ENCODE data around the gene PDGFB.

PDGFB gene

DNA sequence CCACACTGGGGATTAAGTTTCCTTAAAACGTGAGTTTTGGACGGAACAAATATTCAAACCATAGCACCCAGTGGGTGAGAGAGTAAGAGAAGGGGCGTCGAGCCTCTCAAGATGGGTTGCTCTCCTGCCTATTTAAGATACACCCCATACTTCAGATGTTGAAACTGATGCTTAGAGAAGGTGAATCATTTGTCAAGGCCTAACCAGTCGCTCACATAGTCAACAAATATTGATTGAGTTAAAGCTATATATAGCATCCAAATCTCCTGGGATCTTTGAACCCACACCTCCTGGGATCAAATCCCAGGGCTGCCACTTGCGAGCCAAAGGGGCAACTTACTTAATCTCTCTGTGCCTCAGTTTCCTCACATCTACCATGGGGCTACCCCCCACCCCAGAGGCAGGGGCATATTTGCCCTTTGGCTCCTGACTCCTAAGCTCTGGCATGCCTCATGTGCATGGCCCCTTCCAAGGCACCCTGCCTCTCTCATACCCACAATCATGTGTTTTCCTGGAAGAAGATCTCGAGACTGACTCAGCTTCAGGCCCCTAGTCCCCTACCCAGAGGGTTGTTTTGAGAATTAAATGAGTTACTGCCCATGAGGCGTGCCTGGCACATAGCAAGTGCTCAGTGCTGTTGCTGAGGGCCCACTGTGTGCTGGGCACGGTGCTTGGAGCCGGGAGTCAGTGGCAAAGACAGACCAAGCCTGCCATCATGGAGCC is 19.0 kb upstream of the PDGFB start:
- no peaks in the 10 kb centered on the region for H3K36me3 ChIP-seq (ENCODE audit: insufficient read depth, low read length)
- no peak overlapping the region for H3K9ac ChIP-seq (ENCODE audit: insufficient read length)
- no peaks in the 10 kb centered on the region for H3K9me3 ChIP-seq (ENCODE audit: low read depth, low read length)
- no peak overlapping the region for H3K4me3 ChIP-seq
- TF ChIP-seq POLR2AphosphoS5 (IDR thresholded peaks at IDR 0.05; ENCODE audit: borderline replicate concordance, low read depth, low read length) (no peak), FOXP2 (optimal IDR thresholded peaks at IDR 0.05; ENCODE audit: control extremely low read depth, extremely low read length, insufficient read depth) (no peak), EZH2 (IDR thresholded peaks at IDR 0.05) (no peak)
- H3K27ac ChIP-seq: no peak overlapping the region
- DNase-seq (ENCODE audit: low read depth, low spot score): no peak

DNA sequence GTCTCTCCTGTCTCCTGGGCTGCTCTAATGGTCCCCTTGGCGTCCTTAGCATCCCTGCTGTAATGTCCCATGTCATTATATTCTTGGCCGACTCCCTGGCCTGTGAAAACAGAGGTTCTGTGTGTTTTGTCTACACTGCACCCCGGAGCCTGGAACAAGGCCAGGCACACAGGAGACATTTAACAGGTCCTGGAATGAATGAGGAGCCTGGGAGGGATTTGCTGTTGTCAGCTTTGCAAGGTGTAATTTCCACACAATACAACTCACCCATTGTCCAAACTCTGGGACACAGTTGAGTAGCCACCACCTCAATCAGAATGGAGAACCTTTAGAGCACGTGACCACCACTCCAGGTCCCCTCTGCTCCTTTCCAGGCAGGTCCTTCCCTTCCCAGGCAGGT is 14.9 kb upstream of the PDGFB start:
- Histone ChIP-seq H3K9me3 (ENCODE audit: low read depth, low read length) (no peaks in the 10 kb centered on the region), H3K9ac (ENCODE audit: insufficient read length) (no peak overlapping the region), H3K4me3 (no peak overlapping the region), H3K27ac (no peak overlapping the region), H3K36me3 (ENCODE audit: insufficient read depth, low read length) (no peaks in the 10 kb centered on the region)
- DNase-seq (ENCODE audit: low read depth, low spot score): no peak
- TF ChIP-seq POLR2AphosphoS5 (IDR thresholded peaks at IDR 0.05; ENCODE audit: borderline replicate concordance, low read depth, low read length): no peak
- TF ChIP-seq EZH2 (IDR thresholded peaks at IDR 0.05): no peak
- TF ChIP-seq FOXP2 (optimal IDR thresholded peaks at IDR 0.05; ENCODE audit: control extremely low read depth, extremely low read length, insufficient read depth): no peak

DNA sequence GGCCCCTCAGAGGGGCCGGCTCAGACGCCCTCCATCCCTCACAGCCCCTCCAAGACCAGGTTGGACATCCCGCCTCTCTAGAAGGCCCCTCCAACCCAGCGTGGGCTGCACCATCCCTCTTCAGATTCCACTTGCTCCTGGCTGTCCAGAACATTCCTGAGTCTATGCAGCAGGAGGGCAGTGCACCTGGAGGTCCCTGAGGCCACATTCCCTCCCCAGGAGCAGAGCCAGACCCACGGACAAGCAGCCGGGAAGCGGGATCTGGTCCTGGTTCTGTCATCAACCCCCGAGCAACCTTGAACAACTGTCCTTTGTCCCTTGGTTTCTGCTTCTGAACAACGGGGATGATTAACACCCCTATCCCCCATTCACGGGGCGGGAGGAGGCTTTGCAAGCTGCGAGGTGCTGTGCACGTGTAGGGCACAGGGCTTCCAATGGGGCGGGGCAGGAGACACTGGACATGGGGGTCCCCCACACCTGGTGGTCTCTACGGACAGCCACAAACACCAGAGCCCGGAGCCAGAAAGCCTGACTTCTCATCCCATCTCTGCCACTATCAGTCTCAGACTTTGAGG is 13.2 kb upstream of the PDGFB start:
- TF ChIP-seq FOXP2 (optimal IDR thresholded peaks at IDR 0.05; ENCODE audit: control extremely low read depth, extremely low read length, insufficient read depth): no peak
- no peak for TF ChIP-seq POLR2AphosphoS5 (IDR thresholded peaks at IDR 0.05; ENCODE audit: borderline replicate concordance, low read depth, low read length)
- TF ChIP-seq EZH2 (IDR thresholded peaks at IDR 0.05): no peak
- Histone ChIP-seq H3K36me3 (ENCODE audit: insufficient read depth, low read length) (no peaks in the 10 kb centered on the region), H3K4me3 (no peak overlapping the region), H3K27ac (no peak overlapping the region), H3K9me3 (ENCODE audit: low read depth, low read length) (no peaks in the 10 kb centered on the region), H3K9ac (ENCODE audit: insufficient read length) (no peak overlapping the region)
- no peak for DNase-seq (ENCODE audit: low read depth, low spot score)

DNA sequence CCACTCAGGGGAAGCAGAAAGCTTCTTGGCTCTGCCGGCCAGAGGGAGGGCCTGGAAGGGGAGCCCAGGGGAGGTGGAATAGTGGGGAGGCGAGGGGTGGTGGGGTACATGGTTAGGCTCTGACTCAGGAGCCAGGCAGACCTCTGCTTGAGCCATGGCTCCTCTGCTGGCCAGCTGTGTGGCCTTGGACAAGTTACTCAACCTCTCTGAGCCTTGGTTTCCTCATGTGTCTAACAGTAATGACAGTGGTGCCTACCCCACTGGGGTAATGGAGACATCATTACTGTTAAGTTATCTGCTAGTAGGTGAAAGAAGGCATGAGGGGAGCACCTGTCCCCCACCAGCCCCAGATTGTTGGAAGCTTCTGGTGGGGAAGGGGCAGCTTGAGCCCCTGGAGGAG is 12.2 kb upstream of the PDGFB start:
- H3K9me3 ChIP-seq (ENCODE audit: low read depth, low read length): no peaks in the 10 kb centered on the region
- no peak overlapping the region for H3K4me3 ChIP-seq
- no peaks in the 10 kb centered on the region for H3K36me3 ChIP-seq (ENCODE audit: insufficient read depth, low read length)
- H3K27ac ChIP-seq: no peak overlapping the region
- no peak for TF ChIP-seq POLR2AphosphoS5 (IDR thresholded peaks at IDR 0.05; ENCODE audit: borderline replicate concordance, low read depth, low read length)
- no peak for TF ChIP-seq FOXP2 (optimal IDR thresholded peaks at IDR 0.05; ENCODE audit: control extremely low read depth, extremely low read length, insufficient read depth)
- TF ChIP-seq EZH2 (IDR thresholded peaks at IDR 0.05): no peak
- H3K9ac ChIP-seq (ENCODE audit: insufficient read length): no peak overlapping the region
- DNase-seq (ENCODE audit: low read depth, low spot score): no peak

DNA sequence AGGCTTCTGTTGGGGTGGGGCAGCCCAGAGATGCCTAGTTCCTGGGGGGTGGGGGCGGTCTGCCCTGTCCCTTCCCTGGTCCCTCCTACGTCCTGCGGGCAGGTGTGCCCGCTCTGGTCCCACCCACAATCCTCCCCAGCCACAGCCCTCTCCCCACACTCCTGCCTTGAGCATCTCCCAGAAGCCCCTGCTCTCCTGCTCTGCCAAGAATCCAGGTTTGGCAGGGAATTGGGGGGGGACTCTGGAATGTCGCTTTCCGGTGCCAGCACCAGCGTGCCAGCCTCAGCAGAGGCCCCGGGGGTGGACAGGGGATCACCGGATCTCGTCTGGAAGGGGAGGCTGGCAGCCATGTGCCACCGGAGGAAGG is 11.4 kb upstream of the PDGFB start:
- DNase-seq (ENCODE audit: low read depth, low spot score): no peak
- H3K9ac ChIP-seq (ENCODE audit: insufficient read length): no peak overlapping the region
- no peaks in the 10 kb centered on the region for H3K9me3 ChIP-seq (ENCODE audit: low read depth, low read length)
- no peak overlapping the region for H3K27ac ChIP-seq
- TF ChIP-seq FOXP2 (optimal IDR thresholded peaks at IDR 0.05; ENCODE audit: control extremely low read depth, extremely low read length, insufficient read depth) (no peak), POLR2AphosphoS5 (IDR thresholded peaks at IDR 0.05; ENCODE audit: borderline replicate concordance, low read depth, low read length) (no peak), EZH2 (IDR thresholded peaks at IDR 0.05) (no peak)
- no peak overlapping the region for H3K4me3 ChIP-seq
- H3K36me3 ChIP-seq (ENCODE audit: insufficient read depth, low read length): no peaks in the 10 kb centered on the region

DNA sequence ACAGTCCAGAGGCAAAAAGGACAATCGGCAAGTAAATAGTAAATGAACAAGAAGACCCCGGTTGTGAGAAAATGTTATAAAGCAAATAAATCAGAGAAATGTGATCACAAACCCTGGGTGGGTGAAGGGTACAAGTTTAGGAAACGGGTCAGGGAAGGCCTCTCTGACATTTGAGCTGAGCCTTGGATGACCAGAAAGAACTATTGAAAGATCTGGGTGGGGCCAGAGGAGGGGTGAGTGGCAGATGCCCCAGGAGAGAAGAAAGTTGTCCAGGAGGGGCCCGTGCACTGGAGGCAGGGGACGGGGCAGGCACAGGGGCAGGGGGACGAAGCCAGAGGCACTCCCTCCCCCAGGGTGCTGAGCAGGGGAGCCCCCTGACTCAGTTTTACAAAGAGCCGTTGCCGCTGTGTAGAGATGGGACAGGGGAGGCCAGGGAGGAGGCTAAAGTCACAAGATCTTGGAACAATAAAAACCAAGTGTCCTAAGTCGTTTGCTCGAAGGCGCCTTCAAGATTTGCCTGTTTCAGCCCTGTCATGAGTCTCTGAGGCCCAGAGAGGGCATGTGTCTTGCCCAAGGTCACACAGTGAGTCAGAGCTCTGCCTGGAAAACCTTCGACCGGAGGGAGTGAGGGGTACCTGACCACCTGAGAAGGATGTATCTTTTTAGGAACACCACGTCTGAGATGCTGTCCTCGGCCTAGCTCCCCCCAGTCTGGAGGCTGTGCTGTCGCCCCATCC is 10.8 kb upstream of the PDGFB start:
- TF ChIP-seq POLR2AphosphoS5 (IDR thresholded peaks at IDR 0.05; ENCODE audit: borderline replicate concordance, low read depth, low read length) (no peak), FOXP2 (optimal IDR thresholded peaks at IDR 0.05; ENCODE audit: control extremely low read depth, extremely low read length, insufficient read depth) (no peak), EZH2 (IDR thresholded peaks at IDR 0.05) (no peak)
- no peaks in the 10 kb centered on the region for H3K9me3 ChIP-seq (ENCODE audit: low read depth, low read length)
- no peak overlapping the region for H3K9ac ChIP-seq (ENCODE audit: insufficient read length)
- H3K27ac ChIP-seq: no peak overlapping the region
- H3K36me3 ChIP-seq (ENCODE audit: insufficient read depth, low read length): no peaks in the 10 kb centered on the region
- H3K4me3 ChIP-seq: no peak overlapping the region
- no peak for DNase-seq (ENCODE audit: low read depth, low spot score)

DNA sequence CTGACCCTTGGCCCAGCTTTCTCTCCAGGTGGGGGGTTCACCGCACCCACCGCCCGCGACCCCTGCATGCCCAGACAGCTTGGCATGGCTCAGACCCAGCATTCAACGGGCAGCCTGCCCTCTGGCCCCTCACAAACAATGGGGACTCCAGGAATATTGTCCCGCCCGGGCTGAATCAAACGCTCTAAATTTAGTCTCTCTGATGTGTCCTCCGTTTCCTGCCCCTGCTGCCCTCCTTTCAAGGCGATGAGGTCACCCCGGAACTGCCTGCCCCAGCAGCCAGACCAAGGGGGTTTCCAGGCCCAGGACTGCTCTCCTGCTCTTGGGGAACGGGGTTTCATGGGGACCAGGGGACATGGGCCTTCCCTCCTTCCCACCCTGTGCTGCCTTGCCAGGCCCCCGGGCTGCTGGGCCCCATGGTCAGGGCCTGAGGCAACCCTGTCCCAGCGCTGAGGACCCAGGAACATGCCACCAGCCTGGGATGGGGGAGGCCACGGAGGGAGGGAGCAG is 10.1 kb upstream of the PDGFB start:
- H3K27ac ChIP-seq: no peak overlapping the region
- no peak for TF ChIP-seq POLR2AphosphoS5 (IDR thresholded peaks at IDR 0.05; ENCODE audit: borderline replicate concordance, low read depth, low read length)
- no peak for TF ChIP-seq FOXP2 (optimal IDR thresholded peaks at IDR 0.05; ENCODE audit: control extremely low read depth, extremely low read length, insufficient read depth)
- TF ChIP-seq EZH2 (IDR thresholded peaks at IDR 0.05): no peak
- DNase-seq (ENCODE audit: low read depth, low spot score): no peak
- no peaks in the 10 kb centered on the region for H3K36me3 ChIP-seq (ENCODE audit: insufficient read depth, low read length)
- H3K9me3 ChIP-seq (ENCODE audit: low read depth, low read length): no peaks in the 10 kb centered on the region
- no peak overlapping the region for H3K9ac ChIP-seq (ENCODE audit: insufficient read length)
- H3K4me3 ChIP-seq: no peak overlapping the region

DNA sequence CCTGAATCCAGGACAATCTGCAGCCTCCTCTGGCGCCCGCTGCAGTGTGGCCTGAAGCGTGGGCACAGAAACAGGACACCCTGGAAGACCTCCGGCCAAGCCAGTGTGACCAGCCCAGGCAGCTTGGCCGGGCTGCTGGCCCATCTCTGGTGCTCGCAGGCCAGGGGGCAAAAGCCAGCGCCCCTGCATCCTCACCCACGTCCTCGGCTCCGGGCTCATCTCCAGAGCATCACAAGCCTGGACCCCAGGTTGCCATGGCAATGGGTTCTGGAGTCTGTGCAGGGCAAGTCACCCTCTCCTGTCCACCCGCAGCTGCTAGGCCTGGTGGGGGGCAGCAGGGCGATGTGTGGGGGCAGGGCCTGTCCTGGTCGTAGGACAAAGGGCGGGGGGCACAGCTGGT is 9.3 kb upstream of the PDGFB start:
- Histone ChIP-seq H3K36me3 (ENCODE audit: insufficient read depth, low read length) (no peaks in the 10 kb centered on the region), H3K9ac (ENCODE audit: insufficient read length) (no peak overlapping the region), H3K4me3 (no peak overlapping the region), H3K27ac (no peak overlapping the region), H3K9me3 (ENCODE audit: low read depth, low read length) (no peaks in the 10 kb centered on the region)
- no peak for TF ChIP-seq EZH2 (IDR thresholded peaks at IDR 0.05)
- no peak for TF ChIP-seq FOXP2 (optimal IDR thresholded peaks at IDR 0.05; ENCODE audit: control extremely low read depth, extremely low read length, insufficient read depth)
- TF ChIP-seq POLR2AphosphoS5 (IDR thresholded peaks at IDR 0.05; ENCODE audit: borderline replicate concordance, low read depth, low read length): no peak
- DNase-seq (ENCODE audit: low read depth, low spot score): no peak

Measured in SK-N-MC (cell line).